ENCODE results near the gene C2CD3.

Gene C2CD3

DNA sequence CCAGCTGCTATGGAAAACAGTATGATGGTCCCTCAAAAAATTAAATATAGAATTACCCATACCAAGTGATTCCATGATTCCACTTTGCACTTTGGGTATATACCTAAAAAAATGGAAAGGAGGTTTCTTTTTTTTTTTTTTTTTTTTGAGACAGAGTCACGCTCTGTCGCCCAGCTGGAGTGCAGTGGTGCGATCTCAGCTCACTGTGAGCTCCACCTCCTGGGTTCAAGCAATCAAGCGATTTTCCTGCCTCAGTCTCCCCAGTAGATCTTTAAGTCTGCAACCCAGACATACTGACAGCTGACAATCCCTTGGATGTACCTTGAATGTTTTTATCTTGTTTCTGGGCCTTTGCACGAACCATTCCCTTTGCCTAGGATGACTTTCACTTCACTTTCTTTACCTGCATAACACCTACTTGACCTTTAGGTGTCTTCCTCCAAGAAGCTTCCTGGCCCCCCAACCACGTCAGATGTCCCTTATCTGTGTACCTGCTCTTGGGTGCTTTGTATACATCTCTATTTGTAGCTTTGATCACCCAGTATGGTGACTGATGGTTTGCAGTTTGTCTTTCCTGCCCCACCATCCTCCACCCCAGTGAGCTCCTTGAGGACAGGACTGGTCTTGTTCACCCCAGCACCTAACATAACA lies 173.6 kb downstream of the C2CD3 start:
- H3K79me2 ChIP-seq (ENCODE audit: insufficient read depth, low read depth): no peaks in the 10 kb centered on the region
- H3K36me3 ChIP-seq (ENCODE audit: insufficient read depth): no peaks in the 10 kb centered on the region
- H4K20me1 ChIP-seq (ENCODE audit: insufficient read depth): no peaks in the 10 kb centered on the region
- no peak overlapping the region for H2AFZ ChIP-seq (ENCODE audit: low read depth)
- no peak overlapping the region for H3K4me2 ChIP-seq
- H3K4me3 ChIP-seq (IDR thresholded peaks at IDR 0.05; ENCODE audit: insufficient read depth, low read depth, low read length): no peak overlapping the region
- no peak overlapping the region for H3K27ac ChIP-seq
- H3K27me3 ChIP-seq (ENCODE audit: insufficient read depth, low read depth): no peaks in the 10 kb centered on the region
- no peak overlapping the region for H3K9ac ChIP-seq
- peaks cover 4% of the 10 kb centered on the region for H3K4me1 ChIP-seq (ENCODE audit: low read depth, poor library complexity, severe bottlenecking)
- TF ChIP-seq, protein P1, sequence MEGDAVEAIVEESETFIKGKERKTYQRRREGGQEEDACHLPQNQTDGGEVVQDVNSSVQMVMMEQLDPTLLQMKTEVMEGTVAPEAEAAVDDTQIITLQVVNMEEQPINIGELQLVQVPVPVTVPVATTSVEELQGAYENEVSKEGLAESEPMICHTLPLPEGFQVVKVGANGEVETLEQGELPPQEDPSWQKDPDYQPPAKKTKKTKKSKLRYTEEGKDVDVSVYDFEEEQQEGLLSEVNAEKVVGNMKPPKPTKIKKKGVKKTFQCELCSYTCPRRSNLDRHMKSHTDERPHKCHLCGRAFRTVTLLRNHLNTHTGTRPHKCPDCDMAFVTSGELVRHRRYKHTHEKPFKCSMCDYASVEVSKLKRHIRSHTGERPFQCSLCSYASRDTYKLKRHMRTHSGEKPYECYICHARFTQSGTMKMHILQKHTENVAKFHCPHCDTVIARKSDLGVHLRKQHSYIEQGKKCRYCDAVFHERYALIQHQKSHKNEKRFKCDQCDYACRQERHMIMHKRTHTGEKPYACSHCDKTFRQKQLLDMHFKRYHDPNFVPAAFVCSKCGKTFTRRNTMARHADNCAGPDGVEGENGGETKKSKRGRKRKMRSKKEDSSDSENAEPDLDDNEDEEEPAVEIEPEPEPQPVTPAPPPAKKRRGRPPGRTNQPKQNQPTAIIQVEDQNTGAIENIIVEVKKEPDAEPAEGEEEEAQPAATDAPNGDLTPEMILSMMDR (conservative IDR thresholded peaks at IDR 0.05; ENCODE audit: low read depth, low read length): no peak

DNA sequence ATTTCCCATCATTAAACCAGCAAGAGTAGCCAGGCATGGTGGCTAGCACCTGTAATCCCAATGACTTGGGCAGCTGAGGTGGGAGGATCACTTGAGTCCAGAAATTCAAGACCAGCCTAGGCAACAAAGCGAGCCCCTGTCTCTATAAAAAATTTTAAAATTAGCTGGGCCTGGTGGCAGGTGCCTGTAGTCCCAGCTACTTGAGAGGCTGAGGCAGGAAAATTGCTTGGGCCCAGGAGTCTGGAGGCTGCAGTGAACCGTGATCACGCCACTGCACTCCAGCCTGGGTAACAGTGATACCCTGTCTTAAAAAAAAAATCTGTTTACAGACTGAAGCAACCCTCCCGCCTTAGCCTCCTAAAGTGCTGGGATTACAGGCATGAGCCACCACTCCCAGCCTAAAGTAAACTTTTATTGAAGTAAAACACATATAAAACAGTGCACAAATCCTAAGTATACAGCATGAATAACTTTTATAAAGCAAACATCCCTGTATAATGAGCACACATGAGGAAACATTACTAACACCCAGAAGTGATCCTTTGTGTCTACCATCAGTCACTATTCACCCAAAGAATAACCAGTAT lies 174.5 kb downstream of the C2CD3 start:
- Histone ChIP-seq H3K27me3 (ENCODE audit: insufficient read depth, low read depth) (no peaks in the 10 kb centered on the region), H3K9ac (no peak overlapping the region), H3K4me1 (ENCODE audit: low read depth, poor library complexity, severe bottlenecking) (peaks cover 4% of the 10 kb centered on the region), H2AFZ (ENCODE audit: low read depth) (no peak overlapping the region), H3K4me3 (IDR thresholded peaks at IDR 0.05; ENCODE audit: insufficient read depth, low read depth, low read length) (no peak overlapping the region), H3K4me2 (no peak overlapping the region), H3K36me3 (ENCODE audit: insufficient read depth) (no peaks in the 10 kb centered on the region), H3K27ac (no peak overlapping the region), H4K20me1 (ENCODE audit: insufficient read depth) (no peaks in the 10 kb centered on the region), H3K79me2 (ENCODE audit: insufficient read depth, low read depth) (no peaks in the 10 kb centered on the region)
- TF ChIP-seq, protein P1 (conservative IDR thresholded peaks at IDR 0.05; ENCODE audit: low read depth, low read length): no peak

DNA sequence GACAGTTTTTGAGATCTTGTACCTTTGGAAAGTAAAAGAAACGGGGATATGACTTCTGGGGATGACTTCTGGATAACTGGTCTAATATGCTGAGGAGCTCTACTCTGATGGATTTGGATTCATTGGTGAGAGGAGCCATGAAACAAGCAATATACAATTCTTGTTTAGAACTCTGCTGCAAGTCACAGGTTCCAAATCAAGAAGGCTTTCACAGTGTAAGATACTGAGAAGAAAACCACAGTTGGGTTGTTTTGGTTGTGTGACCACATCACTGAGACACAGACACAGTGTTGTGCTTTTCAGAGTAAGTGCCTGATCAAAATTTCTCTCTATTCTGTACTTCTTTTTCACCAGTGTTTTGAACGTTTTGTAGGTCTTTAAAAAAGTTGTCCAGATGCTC lies 175.1 kb downstream of the C2CD3 start:
- H3K9ac ChIP-seq: no peak overlapping the region
- H3K27ac ChIP-seq: no peak overlapping the region
- TF ChIP-seq, protein P1 (conservative IDR thresholded peaks at IDR 0.05; ENCODE audit: low read depth, low read length): no peak
- H3K79me2 ChIP-seq (ENCODE audit: insufficient read depth, low read depth): no peaks in the 10 kb centered on the region
- H3K27me3 ChIP-seq (ENCODE audit: insufficient read depth, low read depth): no peaks in the 10 kb centered on the region
- no peaks in the 10 kb centered on the region for H4K20me1 ChIP-seq (ENCODE audit: insufficient read depth)
- H3K4me3 ChIP-seq (IDR thresholded peaks at IDR 0.05; ENCODE audit: insufficient read depth, low read depth, low read length): no peak overlapping the region
- no peak overlapping the region for H2AFZ ChIP-seq (ENCODE audit: low read depth)
- H3K36me3 ChIP-seq (ENCODE audit: insufficient read depth): no peaks in the 10 kb centered on the region
- H3K4me1 ChIP-seq (ENCODE audit: low read depth, poor library complexity, severe bottlenecking): peaks cover 4% of the 10 kb centered on the region
- H3K4me2 ChIP-seq: no peak overlapping the region

- H3K4me2 ChIP-seq: no peak overlapping the region
- H2AFZ ChIP-seq (ENCODE audit: low read depth): no peak overlapping the region
- peaks cover 4% of the 10 kb centered on the region for H3K4me1 ChIP-seq (ENCODE audit: low read depth, poor library complexity, severe bottlenecking)
These were observed 175.6 kb downstream of the C2CD3 start for GRCh38 chr11:73995247-73995646.

More at GRCh38 chr11:73995247-73995646, 175.6 kb downstream of the C2CD3 start:
- H4K20me1 ChIP-seq (ENCODE audit: insufficient read depth): no peaks in the 10 kb centered on the region
- no peaks in the 10 kb centered on the region for H3K27me3 ChIP-seq (ENCODE audit: insufficient read depth, low read depth)
- H3K79me2 ChIP-seq (ENCODE audit: insufficient read depth, low read depth): no peaks in the 10 kb centered on the region
- H3K4me3 ChIP-seq (IDR thresholded peaks at IDR 0.05; ENCODE audit: insufficient read depth, low read depth, low read length): no peak overlapping the region
- TF ChIP-seq, protein P1 (conservative IDR thresholded peaks at IDR 0.05; ENCODE audit: low read depth, low read length): no peak
- no peaks in the 10 kb centered on the region for H3K36me3 ChIP-seq (ENCODE audit: insufficient read depth)
- no peak overlapping the region for H3K27ac ChIP-seq
- H3K9ac ChIP-seq: no peak overlapping the region

All from KMS-11 (cell line).